ENCODE results near the gene LZTFL1.
"Not testable (repeated sequence)": the region's sequence is repeated elsewhere in the genome, so short reads cannot be mapped to it uniquely, and the experiment has no call there.

Gene LZTFL1

DNA sequence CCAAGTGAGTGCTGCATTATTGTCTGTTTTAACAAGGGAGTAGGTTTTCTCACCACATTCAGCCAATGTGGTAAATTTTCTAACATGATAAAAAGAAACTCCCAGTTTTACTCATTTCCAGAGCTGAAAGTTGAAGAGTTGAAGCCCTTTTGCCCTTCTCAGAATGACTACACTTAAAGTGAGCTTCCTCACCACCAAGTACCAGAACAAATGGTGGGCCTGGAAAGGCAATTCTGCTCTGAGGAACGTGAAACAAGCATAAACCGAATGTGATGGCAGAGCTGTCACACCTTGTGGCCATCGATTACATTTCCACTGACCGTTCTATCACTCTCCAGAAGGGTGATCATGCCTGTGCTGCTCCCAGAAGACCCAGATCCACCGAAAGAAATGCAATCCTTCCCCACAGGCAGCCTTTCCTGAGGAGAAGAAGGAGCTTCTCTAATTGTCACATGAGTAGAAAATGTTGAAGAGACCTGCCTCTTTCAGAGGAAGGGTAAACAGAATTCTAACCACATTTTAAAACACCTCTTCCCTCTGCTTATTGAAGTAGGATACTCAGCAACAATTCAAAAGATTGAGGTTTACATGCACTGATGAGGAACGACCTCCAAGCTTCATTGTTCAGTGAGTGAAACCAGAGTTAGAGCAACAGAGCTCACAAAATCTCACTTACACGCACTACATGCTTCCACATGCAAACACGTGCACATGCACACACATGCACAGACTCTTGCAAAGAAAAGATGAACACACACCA is 23.0 kb upstream of the LZTFL1 start:
- DNase-seq, result no peak

DNA sequence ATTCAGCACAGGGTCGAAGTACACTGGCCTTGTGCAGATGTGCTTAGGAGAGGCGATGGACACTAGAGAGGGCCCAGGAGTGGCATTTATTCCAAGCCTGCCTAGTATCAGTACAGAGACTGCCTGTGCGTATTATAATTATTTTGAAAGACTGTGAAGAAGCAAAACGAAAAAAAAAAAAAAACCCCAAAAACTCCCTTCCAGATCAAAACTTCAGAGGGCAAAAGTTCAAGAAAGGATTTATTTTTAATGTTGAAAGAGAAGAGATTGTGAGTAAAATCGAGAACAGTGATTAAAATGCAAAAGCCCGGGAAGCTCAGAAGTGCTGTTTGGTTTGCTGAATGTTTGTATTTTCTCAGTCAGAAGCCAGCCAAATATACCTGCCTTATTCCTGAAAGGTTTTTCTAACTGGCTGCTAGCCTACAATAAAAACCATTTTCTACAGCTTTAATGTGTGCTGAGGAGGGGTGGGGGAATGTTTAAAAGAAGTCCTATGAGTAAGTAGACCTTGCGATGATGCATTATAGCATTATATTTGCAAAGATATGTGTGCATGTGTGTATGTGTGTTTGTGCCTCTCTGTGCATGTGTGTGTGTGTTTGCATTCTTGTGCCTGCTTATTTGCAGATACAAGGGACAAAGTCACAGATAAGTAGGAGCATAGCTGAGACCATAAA is 19.3 kb upstream of the LZTFL1 start:
- no peak for DNase-seq

DNA sequence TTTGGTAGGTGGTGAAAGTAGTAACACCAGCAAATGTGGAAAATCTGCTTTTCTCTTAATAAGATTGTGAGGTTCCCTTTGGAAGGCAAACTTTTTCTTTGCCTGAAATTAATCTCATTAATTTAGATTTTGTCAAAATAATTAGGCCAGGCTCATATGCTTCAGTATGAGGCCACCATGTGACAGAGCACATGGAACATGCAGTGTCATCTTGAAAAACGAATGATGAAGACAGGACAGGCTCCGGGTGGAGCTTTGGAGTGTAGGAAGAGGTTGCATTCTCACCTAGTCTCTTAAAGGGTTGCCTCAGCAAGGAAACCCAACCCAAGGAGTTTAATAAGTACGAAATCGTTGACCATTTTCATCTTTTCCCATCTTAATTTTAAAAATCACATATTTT is 18.6 kb upstream of the LZTFL1 start:
- no peak for DNase-seq

DNA sequence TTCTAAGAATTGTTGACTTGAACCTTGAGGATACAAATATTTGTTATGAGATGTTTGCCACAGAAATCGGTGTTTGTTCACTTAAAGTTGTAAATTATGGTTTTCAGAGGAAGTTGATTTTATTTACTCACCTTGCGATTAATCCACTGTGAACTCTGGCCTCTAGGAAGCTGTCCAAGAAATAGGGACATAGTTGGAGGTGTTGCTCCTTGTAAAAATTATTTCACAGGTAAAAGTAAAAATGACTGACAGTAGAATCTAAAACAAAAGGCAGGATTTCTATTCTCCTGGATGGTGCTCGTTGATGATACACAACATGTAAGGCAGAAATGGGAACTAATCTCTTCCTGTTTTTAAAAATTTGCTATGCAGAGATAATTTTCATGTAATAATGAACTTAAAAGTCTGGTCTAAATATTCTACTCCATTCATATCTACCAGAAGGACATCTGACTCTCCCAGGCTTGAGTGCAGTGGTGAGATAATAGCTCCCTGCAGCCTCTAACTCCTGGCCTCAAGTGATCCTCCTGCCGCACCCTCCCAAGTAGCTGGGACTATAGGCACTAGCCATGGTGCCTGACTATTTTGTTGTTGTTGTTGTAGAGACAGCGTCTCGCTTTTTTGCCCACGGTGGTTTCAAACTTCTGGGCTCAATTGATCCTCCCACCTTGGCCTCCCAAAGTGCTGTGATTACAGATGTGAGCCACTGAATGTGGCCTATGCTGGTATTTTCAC is 17.1 kb upstream of the LZTFL1 start:
- no peak for DNase-seq

DNA sequence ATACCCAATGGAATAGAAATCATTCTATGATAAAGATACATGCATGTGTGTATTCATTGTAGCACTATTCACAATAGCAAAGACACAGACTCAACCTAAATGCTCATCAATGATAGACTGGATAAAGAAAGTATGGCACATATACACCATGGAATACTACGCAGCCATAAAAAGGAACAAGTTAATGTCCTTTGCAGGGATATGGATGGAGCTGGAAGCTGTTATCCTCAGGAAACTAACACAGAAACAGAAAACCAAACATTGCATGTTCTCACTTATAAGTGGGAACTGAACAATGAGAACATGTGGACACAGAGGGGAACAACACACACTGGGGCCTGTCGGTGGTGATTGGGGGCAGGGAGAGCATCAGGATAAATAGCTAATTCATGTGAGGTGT is 15.1 kb upstream of the LZTFL1 start:
- DNase-seq, result not testable (repeated sequence)

DNA sequence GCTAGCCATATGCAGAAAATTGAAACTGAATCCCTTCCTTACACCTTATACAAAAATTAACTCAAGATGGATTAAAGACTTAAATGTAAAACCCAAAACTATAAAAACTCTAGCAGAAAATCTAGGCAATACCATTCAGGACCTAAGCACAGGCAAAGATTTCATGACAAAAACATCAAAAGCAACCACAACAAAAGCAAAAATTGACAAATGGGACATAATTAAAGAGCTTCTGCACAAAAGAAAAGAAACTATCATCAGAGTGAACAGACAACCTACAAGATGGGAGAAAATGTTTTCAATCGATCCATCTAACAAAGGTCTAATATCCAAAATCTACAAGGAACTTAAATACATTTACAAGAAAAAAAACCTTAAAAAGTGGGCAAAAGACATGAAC is 14.4 kb upstream of the LZTFL1 start:
- not testable (repeated sequence) for DNase-seq

DNA sequence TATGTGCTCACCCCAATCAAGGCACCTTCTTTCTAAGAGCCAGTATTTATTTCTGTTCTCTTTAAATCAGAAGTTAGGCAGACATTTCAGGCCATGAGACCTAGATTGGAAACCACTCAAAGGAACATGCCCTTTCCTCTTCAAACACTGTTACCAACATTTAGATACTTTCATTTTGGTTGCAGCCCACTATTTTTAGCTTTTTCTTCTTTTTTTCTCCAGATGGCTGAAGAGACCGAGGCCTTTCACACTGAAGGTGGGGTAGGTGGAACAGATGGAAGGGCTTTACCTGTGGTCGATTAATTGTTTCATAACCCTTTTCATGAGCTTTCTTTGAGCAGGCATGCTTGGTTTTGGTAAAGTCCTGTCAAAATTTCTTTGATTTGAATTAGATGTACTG is 10.9 kb upstream of the LZTFL1 start:
- DNase-seq, result no peak

DNA sequence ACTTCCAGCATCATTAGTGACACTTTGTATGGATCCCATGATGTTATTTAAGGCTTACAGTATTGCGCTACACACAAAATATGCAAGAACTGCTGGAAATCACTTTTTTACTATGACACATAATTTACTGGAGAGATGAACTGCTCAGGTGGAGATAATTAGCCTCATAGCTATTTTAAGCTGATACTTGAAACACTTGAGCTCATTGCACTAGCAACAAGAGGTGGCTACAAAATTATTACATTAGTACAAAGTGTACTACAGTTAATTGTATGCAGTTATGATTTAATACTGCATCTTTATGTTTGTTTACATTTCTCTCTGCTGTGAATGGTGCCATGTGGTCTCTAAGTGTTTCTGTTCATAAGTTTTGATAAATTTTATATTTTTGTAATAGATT is 6.5 kb upstream of the LZTFL1 start:
- no peak for DNase-seq

DNA sequence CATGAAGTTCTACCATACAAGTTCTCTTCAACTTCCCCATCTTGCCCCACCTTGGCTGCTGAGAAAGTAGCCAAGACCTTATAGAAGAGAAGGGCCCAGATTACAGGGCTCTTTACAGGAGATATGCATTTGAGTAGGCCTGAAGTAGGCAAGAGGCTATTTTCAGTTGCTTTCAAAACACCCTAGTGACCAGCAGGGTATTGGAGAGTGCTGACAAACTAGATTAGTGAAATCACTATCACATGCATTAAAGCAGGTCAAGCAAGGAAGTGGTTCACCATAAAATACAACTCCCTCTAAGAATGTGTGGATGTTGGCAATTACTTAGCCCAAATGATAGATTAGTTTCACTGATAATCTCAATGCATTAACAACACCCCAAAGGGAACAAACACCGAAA is 2.7 kb upstream of the LZTFL1 start:
- no peak for DNase-seq

DNA sequence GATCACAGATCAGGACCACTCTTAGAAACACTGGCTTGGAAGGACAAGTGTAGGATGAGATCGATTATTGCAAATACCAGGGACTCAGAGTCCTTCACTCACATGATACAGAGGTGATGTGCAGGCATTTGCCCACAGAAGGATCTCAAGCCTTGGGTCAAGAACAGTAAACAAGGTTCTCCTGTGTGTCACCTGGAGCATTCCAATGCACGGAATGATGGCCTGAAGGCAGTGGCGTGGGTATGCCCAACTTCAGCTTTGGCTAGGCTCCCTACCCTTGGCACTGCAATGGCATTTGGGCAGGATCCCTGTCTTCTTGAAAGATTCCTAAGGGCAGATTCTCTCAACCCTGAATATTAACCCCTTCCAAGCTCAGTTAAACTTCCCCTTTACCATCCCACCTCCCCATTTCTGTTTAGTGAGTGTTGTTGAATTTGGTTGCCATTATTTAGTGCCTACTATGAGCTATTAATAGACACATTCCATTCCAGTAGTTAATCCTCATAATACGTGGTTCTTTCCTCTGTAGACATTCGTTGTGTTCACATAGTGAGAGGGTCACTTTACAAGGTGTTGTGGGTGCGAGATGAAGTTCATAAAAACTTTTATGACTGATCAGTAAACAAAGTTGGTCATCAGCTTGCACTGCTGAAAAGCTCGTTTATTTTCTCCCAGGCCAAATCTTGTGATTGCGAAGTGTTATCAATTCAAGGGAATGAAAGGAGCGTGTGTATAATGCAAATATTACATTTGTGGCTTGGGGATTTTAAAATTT is 1.1 kb upstream of the LZTFL1 start:
- no peak for DNase-seq

DNA sequence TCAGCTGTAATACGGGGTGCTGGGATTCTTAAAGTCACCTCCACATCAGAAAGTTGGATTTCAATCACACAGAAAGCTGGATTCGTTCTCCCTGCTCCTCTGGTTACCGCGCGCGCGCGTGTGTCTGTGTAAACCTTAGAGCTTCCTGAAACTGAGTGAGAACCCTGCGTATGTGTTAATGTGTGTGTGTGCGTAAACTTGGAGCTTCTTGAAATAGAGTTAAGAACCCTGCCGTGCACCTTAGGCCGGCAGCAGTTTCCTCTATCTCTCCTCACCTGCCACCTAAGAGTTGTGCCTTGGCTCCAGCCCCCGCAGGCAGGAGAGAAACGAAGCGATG is 531 bp downstream of the LZTFL1 start:
- no peak for DNase-seq

DNA sequence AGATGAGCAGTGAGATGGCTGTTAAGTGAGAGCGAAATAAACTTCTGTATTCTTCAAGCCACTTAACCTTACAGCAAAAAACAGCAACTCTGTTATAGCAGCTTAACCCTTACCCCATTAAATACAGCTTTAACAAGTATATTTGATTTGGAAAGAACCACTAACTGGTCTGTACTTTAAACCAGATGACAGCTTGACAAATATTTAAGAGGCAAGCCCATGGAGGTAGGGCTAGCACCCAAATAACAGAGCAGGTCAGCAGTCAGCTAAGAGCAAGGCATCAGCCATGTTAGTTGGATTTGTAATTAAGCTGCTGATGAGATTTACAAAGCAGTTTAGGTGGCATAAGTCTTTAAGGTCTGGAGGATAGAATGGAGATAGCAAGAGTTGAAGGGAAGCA is 3.5 kb downstream of the LZTFL1 start:
- no peak for DNase-seq

DNA sequence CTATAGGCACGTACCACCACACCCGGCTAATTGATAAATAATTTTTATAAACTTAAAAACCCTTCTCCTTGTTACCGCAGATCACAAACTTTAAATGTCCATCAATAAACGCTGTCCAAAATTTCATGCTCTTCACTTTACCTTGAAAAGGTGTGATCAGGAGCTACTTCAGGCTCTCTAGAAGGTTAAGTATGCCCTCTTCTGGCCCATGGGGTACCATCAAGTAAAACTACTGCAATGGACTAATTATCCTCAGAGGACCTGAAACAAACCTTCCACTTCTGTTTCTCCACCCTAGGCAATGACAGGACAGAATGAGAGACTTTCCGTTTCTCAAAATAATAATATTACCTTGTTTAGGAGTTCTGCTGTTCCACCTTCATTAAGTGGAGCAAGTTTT is 9.2 kb downstream of the LZTFL1 start:
- no peak for DNase-seq

DNA sequence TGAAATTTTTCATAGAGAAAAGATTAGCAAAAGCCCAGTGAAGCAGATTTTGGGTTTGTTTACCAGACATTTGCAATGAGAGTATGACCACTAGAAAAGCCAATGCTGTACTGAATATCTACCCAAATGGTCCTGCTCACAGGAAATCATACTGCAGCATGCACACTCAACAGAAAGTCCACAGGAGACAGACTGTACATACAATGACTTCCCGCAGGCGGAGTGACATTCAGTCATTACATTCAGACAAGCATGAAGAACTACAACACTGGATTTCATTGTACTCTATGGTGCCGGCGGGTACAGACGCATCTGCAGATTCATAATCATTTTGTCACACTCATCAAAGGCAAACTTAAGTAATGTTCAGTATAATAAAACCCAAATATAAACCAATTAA is 11.8 kb downstream of the LZTFL1 start:
- DNase-seq, result no peak

DNA sequence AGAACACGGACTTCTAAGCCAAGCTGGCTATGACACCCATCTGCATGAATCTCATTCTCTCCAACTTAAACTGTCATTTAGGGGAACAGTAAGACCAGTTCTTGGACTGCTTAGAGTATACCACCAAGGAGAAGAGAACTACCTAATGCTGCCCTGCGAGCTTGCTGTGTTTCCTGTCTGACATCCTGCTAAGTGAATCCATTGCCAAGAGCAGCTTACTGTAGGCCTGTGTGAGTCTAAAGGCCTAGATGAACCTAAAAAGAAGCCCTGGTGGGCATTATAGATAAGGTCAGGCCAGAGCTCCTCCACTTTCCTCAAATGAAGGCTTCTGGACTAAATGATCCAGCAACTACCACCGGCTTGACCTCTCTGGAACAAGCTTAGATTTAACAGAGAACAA is 15.0 kb downstream of the LZTFL1 start:
- no peak for DNase-seq

DNA sequence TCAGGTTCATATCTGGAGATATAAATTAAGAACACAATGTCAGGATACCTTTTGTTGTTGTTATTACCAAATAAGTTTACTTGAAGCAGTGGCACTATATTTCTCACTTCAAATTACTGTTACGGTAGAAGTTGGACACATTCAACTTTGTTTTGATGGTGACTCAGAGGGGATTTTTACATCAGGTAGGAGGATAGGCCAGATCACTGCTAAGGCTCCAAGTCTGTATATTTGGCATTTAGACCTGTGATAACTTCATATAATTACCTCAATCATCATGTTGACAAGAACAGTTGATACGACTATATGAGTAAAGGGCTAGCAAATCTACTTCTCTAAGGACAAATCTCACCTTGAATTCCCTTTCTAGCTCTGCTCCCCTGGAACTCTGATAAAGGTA is 15.6 kb downstream of the LZTFL1 start:
- no peak for DNase-seq

DNA sequence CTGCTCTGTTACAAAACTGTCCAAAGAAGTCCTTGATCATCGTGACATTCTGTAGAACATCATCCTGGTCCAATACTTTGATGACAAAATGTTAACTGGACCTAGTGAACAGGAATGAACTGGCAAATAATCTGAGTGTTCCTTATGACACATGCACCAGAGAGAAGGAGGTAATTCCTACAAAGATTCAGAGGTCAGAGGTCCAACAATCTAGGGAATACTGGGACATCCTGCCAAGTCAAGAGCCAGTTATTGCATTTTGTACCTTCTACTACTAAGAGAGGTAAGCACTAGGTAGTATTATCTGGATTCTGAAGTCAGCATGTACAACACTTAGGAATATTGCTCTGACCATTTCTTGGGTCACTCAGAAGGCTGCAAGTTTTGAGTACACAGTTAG is 20.8 kb downstream of the LZTFL1 start:
- no peak for DNase-seq

DNA sequence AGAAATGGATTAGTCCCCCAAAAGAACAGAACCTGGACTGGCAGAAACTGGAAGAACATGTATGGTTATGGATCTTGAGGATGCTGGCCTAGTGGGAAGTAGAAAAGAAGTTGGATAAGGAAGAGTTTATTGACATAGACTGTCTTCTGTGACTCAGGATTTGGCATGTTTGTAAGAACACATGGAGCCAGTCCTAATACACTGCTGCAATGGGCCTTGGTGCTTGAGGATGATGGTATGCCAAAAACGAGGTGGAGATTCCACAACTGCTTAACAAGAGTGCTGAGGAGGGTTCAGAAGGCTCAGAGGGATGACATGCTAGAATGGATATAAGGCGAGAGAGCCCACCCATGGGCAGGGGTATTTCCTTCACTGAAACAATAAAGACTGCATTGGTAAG is 22.4 kb downstream of the LZTFL1 start:
- no peak for DNase-seq

DNA sequence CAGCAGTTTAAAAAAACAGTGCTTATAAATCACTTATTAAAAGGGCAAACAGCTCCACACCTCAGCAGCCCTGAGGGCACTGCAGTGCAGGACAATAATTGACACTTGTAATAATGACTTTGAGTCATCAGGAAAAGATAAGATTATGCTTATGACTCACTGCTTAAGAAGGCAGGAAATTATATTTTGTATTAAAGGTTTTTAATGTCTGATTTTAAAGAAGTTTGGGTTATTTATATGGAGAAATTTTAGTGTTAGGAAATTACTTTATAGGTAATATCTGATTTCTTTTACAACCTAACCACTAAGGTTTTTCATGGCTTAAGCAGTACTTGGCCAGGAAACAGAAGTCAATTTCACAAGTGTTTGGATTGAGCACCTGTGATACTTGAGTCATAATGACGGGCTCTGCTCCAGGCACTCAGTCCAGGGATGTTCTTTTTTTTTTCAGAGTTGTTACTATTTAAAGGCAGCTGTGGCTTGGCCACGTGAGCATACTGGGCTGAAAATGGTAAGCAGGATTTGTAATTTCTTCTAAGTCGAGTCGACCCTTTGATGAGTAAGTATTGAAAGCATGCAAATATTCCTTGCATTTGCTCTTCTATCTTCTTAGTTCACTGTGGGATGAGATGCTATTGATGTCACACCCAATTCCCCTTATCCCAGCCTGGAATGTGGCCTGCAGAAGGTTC is 23.9 kb downstream of the LZTFL1 start:
- DNase-seq, result no peak

DNA sequence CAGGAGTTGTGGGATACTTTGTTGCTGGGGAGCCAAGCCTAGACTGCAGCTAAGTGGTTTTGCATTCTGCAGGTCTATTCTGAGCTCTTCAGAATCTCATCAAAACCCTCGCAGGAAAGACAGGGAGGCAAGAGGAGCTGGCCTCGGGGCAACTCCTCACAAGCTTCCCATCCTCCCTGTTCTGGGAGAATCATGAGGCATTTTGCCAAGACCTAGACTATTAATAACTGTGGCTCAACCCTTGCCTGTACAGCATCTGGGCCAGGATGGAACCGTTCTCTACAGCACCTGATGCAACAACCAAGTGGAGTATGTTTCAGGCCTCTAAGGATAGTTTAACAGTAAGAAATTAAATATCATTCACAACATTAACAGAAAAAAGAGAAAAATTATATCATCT is 25.4 kb downstream of the LZTFL1 start:
- DNase-seq, result no peak

DNA sequence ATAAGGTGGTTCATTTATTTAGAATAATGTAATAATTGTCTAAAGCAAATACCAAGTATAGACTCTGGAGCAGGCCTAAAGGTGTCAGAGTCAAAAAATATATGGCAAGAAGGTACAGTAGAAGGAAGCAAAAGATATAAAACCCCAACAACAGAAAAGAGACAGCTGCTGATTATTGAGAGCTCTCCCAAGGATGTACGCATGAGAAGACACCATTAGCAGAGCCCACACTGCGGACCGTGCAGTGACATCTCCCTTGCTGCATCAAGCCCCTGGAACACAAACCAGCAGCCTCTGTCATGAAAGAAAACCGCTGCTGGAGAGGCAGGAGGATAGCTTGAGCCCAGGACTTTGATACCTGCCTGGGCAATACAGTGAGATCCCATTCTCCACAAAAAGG is 27.6 kb downstream of the LZTFL1 start:
- DNase-seq, result no peak

DNA sequence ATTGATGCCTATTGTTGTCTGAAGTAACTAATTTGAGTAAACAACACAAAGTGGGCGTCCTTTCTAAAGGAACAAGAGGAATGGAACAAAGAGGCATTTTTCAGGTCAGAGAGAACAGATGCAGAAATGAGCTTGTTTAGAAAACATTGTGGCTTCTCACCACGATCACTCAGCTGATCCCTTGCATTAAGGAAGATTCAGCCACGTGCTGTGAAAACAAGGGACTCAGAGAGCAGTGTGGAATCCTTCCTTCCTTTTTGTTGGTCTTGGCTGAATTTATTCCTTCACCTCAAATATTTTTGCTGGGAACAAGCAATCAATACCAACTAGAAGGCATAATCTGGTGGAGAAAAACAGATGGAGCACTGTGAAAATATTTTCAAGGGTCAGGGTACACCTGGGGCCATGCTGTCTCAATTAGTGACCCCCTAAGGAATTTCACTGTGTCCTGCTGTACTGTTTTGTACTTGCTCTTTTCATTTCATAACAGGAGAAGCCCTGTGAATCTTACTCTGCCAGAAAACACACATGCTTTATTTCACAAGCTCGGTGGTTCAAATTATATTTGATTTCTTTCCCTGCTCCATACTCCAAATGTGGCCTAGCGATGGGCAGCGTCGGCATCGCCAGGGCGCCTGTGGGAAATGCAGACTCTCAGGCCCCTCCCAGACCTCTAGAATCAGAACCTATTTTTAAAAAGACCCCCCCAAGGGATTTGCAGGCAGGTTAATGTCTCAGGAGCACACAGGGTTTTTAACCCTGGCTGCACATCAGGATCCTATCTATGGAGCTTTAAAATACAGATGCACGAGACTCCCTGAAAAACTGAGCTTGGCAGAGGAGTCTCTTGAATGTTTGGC is 34.0 kb downstream of the LZTFL1 start:
- DNase-seq, result no peak
